Hepatic stellate cell (primary cell): ENCODE results near the gene SESN3.

Experiments
- DNase-seq: peaks from one replicate; pipeline ENCODE4 v3.0.0; 2011; ENCODE audit warnings: low spot score

Gene SESN3

DNA sequence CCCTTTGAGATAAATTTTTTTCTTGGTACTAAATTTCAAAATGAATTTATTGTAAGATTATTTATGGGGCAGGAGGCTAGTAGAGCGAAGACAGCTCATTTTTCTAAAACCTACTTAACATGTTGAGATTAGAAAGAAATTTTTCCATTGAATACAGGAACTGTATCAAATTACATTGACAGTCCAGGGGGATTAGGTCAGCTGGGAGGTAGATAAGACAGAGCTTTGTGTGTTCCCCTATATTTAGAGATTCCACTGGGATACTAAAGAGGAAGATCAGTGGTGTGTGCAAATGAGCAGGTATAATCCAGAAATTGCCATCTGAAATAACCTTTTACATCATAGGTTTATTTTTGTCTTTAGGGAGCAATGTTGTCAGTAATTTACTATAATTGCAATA, 109.3 kb downstream of the SESN3 start:
- no peak for DNase-seq

DNA sequence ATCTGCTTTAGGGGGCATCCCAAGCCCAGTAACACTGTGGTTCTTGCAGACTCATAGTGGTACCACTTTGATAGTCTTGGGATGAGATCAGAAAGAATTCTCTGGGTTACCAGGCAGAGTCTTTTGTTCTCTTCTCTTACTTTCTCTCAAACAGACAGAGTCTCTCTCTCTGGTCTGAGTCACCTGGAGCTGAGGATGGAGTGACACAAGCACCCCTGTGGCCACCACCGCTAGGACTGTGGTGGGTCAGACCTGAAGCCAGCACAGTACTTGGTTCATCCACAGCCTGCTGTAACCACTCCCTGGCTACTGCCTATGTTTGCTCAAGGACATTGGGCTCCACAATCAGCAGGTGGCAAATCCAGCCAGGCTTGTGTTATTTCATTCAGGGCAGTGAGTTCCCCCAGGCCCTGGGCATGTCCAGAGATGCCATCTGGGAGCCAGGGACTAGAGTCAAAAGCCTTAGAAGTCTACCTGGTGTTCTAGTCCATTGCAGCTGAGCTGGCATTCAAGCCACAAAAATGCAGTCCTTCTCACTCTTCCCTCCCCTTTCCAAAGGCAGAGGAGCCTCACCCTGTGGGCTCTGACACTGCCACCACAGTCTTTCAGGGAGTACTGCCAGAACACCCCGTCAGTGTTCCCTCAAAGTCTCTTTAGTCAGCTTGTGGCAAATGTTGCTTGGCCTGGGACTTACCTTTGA, 111.5 kb downstream of the SESN3 start:
- no peak for DNase-seq

DNA sequence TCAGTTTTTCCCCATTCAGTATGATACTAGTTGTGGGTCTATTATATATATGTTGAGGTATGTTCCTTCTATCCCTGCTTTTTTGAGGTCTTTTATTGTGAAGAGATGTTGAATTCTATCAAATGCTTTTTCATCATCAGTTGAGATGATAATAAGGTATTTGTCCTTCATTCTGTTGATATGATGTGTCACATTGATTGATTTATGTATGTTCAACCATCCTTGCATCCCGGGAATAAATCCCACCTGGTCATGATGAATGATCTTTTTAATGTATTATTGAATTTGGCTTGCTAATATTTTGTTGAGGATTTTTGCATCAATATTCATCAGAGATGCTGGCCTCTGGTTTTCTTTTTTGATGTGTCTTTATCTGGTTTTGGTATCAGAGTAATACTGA, 115.4 kb downstream of the SESN3 start:
- DNase-seq: no peak
